K562 (cell line): ENCODE data around the gene ZNF629. TPM values are rescaled to one million over a fixed set of nuclear protein-coding genes. Genes with fewer than 3 reads are reported as not detected.

Source experiments
- ATAC-seq: fragments of 200-7000 bp; cut with Tn5 transposase; 3 replicates; pipeline ENCODE4 v1.9.1; 2020; ENCODE audit warnings: moderate library complexity
- BruUV-seq: library from RNA; stranded (reverse); fragments of 400-500 nt; replicated peaks from 2 replicates; lab custom pipeline; 2021; lab: Mats Ljungman, UMichigan
- CTCF ChIA-PET: fragments of 300-600 bp; formaldehyde crosslinking; extraction: SDS; loops from one replicate; lab custom pipeline; 2021; ENCODE audit warnings: low intra/inter-chr PET ratio; lab: Yijun Ruan, JAX
- POLR2A ChIA-PET: fragments of 300-600, 350-650 bp; sonication (Branson Sonifier 250); formaldehyde crosslinking; extraction: SDS; loops from one replicate; lab custom pipeline; 2021; ENCODE audit warnings: antibody characterized with exemption, inconsistent platforms; lab: Yijun Ruan, JAX
- DNase-seq, 4 experiments: peaks; one replicate each; pipeline versions ENCODE4 v3.0.0 to v3.0.0-alpha.2; 2011 to 2018; ENCODE audit warnings: low spot score in 3 of 4, mixed read lengths in 3 of 4; ENCODE audit errors: extremely low read depth in 1 of 4
- FAIRE-seq: peaks from 2 replicates; lab custom pipeline; 2011; peaks lifted over from hg19 to GRCh38; lab: Jason Lieb, UNC
- H2AFZ ChIP-seq: 2 replicates; pipeline ENCODE4 v1.6.0; 2011; ENCODE audit warnings: low read depth, low read length, control low read depth, inconsistent platforms
- H3K27ac ChIP-seq: fragments of 200-600 bp; 3 replicates; pipeline ENCODE4 v1.8.0; 2011; ENCODE audit warnings: low read depth, mild to moderate bottlenecking, control low read depth, inconsistent platforms, low read length, moderate library complexity, mixed read lengths; ENCODE audit errors: extremely low read depth
- H3K27me3 ChIP-seq, 2 experiments: fragments of 300-600 bp in 1 of 2; 2 replicates in 1 of 2; 3 replicates in 1 of 2; pipeline versions ENCODE4 v1.6.0 to v1.8.0; 2011; ENCODE audit warnings: inconsistent platforms in 2 of 2, low read length in 2 of 2, mild to moderate bottlenecking in 1 of 2, mixed read lengths in 1 of 2, moderate library complexity in 1 of 2; ENCODE audit not compliant: control insufficient read depth in 2 of 2, insufficient read depth in 2 of 2
- H3K36me3 ChIP-seq: fragments of 300-600 bp; 3 replicates; pipeline ENCODE4 v1.8.0; 2011; ENCODE audit warnings: mild to moderate bottlenecking, low read length, inconsistent platforms; ENCODE audit not compliant: control insufficient read depth, insufficient read depth
- H3K4me1 ChIP-seq, 2 experiments: fragments of 200-600 bp in 1 of 2; replicated peaks in 1 of 2; 2 replicates in 1 of 2; 3 replicates in 1 of 2; pipeline versions ENCODE4 v1.5.1 to v1.8.0; 2011; ENCODE audit warnings: inconsistent platforms in 2 of 2, low read length in 2 of 2, mild to moderate bottlenecking in 1 of 2, mixed read lengths in 1 of 2, moderate library complexity in 1 of 2; ENCODE audit not compliant: control insufficient read depth in 2 of 2, insufficient read depth in 2 of 2
- H3K4me2 ChIP-seq: 2 replicates; pipeline ENCODE4 v1.6.1; 2011; ENCODE audit warnings: low read length, control low read depth, inconsistent platforms, mixed read lengths; ENCODE audit not compliant: insufficient read depth
- H3K4me3 ChIP-seq: fragments of 200-600 bp; sonication (generic), shearing (Covaris generic); 2 replicates; pipeline ENCODE4 v1.5.1; 2016; ENCODE audit warnings: control low read depth, inconsistent platforms
- H3K79me2 ChIP-seq: fragments of 200-600 bp; 3 replicates; pipeline ENCODE4 v1.8.0; 2011; ENCODE audit warnings: low read length, inconsistent platforms; ENCODE audit not compliant: control insufficient read depth, insufficient read depth
- H3K9ac ChIP-seq, 2 experiments: 2 replicates each; pipeline versions ENCODE4 v1.6.0 to v1.6.1; 2011; ENCODE audit warnings: low read depth in 2 of 2, low read length in 2 of 2, control low read depth in 1 of 2, inconsistent platforms in 1 of 2, mild to moderate bottlenecking in 1 of 2, mixed read lengths in 1 of 2; ENCODE audit not compliant: insufficient read depth in 1 of 2
- H3K9me1 ChIP-seq: one replicate; pipeline ENCODE4 v1.6.0; 2011; ENCODE audit warnings: inconsistent platforms, mild to moderate bottlenecking, low read length, moderate library complexity; ENCODE audit not compliant: control insufficient read depth, insufficient read depth
- H3K9me3 ChIP-seq: replicated peaks from 2 replicates; pipeline ENCODE4 v1.5.1; 2011; ENCODE audit warnings: low read depth, low read length, inconsistent platforms; ENCODE audit not compliant: control insufficient read depth, insufficient read depth
- H4K20me1 ChIP-seq: replicated peaks from 2 replicates; pipeline ENCODE4 v1.6.1; 2011; ENCODE audit warnings: low read length, inconsistent platforms, mixed read lengths; ENCODE audit not compliant: control insufficient read depth, insufficient read depth
- GTF3C2 ChIP-seq: IDR thresholded peaks from 3 replicates; pipeline ENCODE4 v1.6.1; 2011; ENCODE audit warnings: borderline replicate concordance, mild to moderate bottlenecking, moderate library complexity; ENCODE audit not compliant: insufficient read length; ENCODE audit errors: extremely low read depth
- HEY1 ChIP-seq: fragments of 250-450 bp; sonication (Bioruptor Pico); IDR thresholded peaks from 2 replicates; pipeline ENCODE4 v1.5.0; 2020; ENCODE audit warnings: mild to moderate bottlenecking, moderate library complexity, borderline replicate concordance
- KAT7 ChIP-seq: sonication (generic); formaldehyde crosslinking; IDR thresholded peaks from 2 replicates; pipeline ENCODE4 v1.8.0; 2022; ENCODE audit warnings: missing genetic modification reagents, mild to moderate bottlenecking, borderline replicate concordance
- NKRF ChIP-seq: fragments of 450-650 bp; IDR thresholded peaks from 2 replicates; pipeline ENCODE4 v1.6.1; 2016; ENCODE audit warnings: borderline replicate concordance
- PHF21A ChIP-seq: fragments of 450-650 bp; IDR thresholded peaks from 2 replicates; pipeline ENCODE4 v1.6.1; 2017; ENCODE audit warnings: low read depth, borderline replicate concordance
- RBBP5 ChIP-seq: fragments of 200-600 bp; sonication (generic); IDR thresholded peaks from 2 replicates; pipeline ENCODE4 v1.6.1; 2012; ENCODE audit warnings: borderline replicate concordance, mild to moderate bottlenecking, low read length, control low read depth, inconsistent platforms; ENCODE audit not compliant: insufficient read depth, poor library complexity, severe bottlenecking
- RNF219 ChIP-seq: fragments of 250-450 bp; sonication (Bioruptor Pico); IDR thresholded peaks from 2 replicates; pipeline ENCODE4 v1.5.0; 2022; ENCODE audit warnings: mild to moderate bottlenecking
- SMAD3 ChIP-seq: fragments of 450-650 bp; formaldehyde crosslinking; conservative IDR thresholded peaks from 2 replicates; pipeline ENCODE4 v1.4.0; 2020; ENCODE audit warnings: mild to moderate bottlenecking
- TFAM ChIP-seq: fragments of 250-450 bp; sonication (Bioruptor Pico); conservative IDR thresholded peaks from 2 replicates; pipeline ENCODE4 v1.5.0; 2021; ENCODE audit warnings: mild to moderate bottlenecking, moderate library complexity
- TRIM24 ChIP-seq, 2 experiments: fragments of 450-650 bp; IDR thresholded peaks; 2 replicates each; pipeline ENCODE4 v1.6.1; 2016
- ZNF354B ChIP-seq: fragments of 250-450 bp; sonication (Bioruptor Pico); IDR thresholded peaks from 2 replicates; pipeline ENCODE4 v1.4.0; 2020
- ZNF644 ChIP-seq: fragments of 200-800 bp; sonication (Bioruptor generic); IDR thresholded peaks from 2 replicates; pipeline ENCODE4 v1.6.1; 2016; ENCODE audit warnings: low read depth, missing genetic modification characterization, missing compliant biosample characterization
- WGBS: fragments of 100-300 bp; shearing (Covaris generic); methylation state at CpG from one replicate; pipeline ENCODE4 v1.1.6; 2016; ENCODE audit warnings: low coverage, mixed read lengths; ENCODE audit not compliant: insufficient coverage; ENCODE audit errors: missing lambda C conversion rate; 5-methylcytosine and 5-hydroxymethylcytosine counted together
- in situ Hi-C: fragments of 300-500 bp; cut with MboI; formaldehyde crosslinking; loops from 4 replicates; pipeline ENCODE4 v1.15.0; 2018; ENCODE audit warnings: inconsistent platforms, mixed read lengths
- intact Hi-C: fragments of 100-400 bp; cut with micrococcal nuclease; formaldehyde crosslinking; loops from 2 replicates; pipeline ENCODE4 v1.14.2; 2022
- polyA plus RNA-seq, 8 experiments: library from polyadenylated mRNA; depleted of rRNA in 4 of 8; stranded (reverse) in 5 of 8; unstranded in 3 of 8; fragments of >200 nt; fragmentation: Nextera tagmentation in 2 of 8; fragmentation: Illumina TruSeq in 1 of 8; extraction: Ambion mirVana in 2 of 8; extraction: Trizol in 1 of 8; gene quantifications; 2 replicates each; pipeline versions ENCODE4 v1.2.1 to v1.2.3, GENCODE V29; 2011 to 2014; ENCODE audit warnings: inconsistent platforms in 1 of 8, missing spikeins in 1 of 8
- total RNA-seq, 7 experiments: library from RNA; depleted of rRNA in 6 of 7; stranded (reverse); fragments of >200 nt in 6 of 7; fragmentation: Illumina TruSeq in 2 of 7; extraction: Trizol in 2 of 7; gene quantifications; 2 replicates each; pipeline versions ENCODE4 v1.2.1 to v1.2.3, GENCODE V29; 2011 to 2021; ENCODE audit warnings: low replicate concordance in 1 of 7

ZNF629 gene
- total and polyA plus RNA-seq, 9 of the 15 experiments (the other 6 are each of a cell fraction or from before 2014, with no cell fraction given): 0.44 to 18.8 (median 7.4) TPM

GRCh38 chr16:30778549-30779244 lies 8.3 kb downstream of the ZNF629 start:
- in situ Hi-C loops: no loop called here
- peak; percentile 76 to 91 (median 85) for DNase-seq
- 43% methylated on average over 14 of the region's 14 CpGs for WGBS
- peaks cover 33% of the 10 kb centered on the region for H3K79me2 ChIP-seq
- intact Hi-C loops: loop anchor here (1.0 to 10.0 kb wide), 3 partner anchors 36 to 144 kb away; partner anchors contain the start of gene FBXL19
- H2AFZ ChIP-seq: peak overlapping the region; percentile 36
- H3K9me3 ChIP-seq: no peaks in the 10 kb centered on the region
- no peaks in the 10 kb centered on the region for H3K9me1 ChIP-seq
- peak; percentile 78 for ATAC-seq
- CTCF ChIA-PET: no interaction called here
- no peaks in the 10 kb centered on the region; the same call in 1 of the 2 replicates for H4K20me1 ChIP-seq
- POLR2A ChIA-PET: interaction anchor here (0.6 to 2.6 kb wide), 23 partner anchors 8 to 1095 kb away, joined by 3 to 16 read pairs (median 5); partner anchors contain the start of genes KAT8, PHKG2, ZNF267 and ZNF629
- H3K4me3 ChIP-seq: no peak overlapping the region
- no peaks in the 10 kb centered on the region for H3K27me3 ChIP-seq
- peaks cover 27 to 55% of the 10 kb centered on the region in 2 experiments for H3K4me1 ChIP-seq
- BruUV-seq: TSS peak; percentile 12
- FAIRE-seq: peak; percentile 97
- peak overlapping the region; percentile 95 for H3K4me2 ChIP-seq
- H3K27ac ChIP-seq: peak overlapping the region; percentile 94
- H3K36me3 ChIP-seq: peaks cover 51% of the 10 kb centered on the region; the same call in 2 of the 3 replicates
- H3K9ac ChIP-seq: peak overlapping the region; percentile 45 to 89
- TF ChIP-seq TRIM24 (IDR thresholded peaks at IDR 0.05): no peak
- TF ChIP-seq RBBP5: no peak
- no peak for TF ChIP-seq ZNF644
- no peak for TF ChIP-seq GTF3C2
- no peak for TF ChIP-seq KAT7
- TF ChIP-seq PHF21A: peak; percentile 67; the same call in 1 of the 2 replicates
- TF ChIP-seq ZNF354B (CRISPR knock-in tag): no peak
- no peak for TF ChIP-seq RNF219 (CRISPR knock-in tag)
- TF ChIP-seq SMAD3 (CRISPR knock-in tag): no peak
- no peak for TF ChIP-seq NKRF
- no peak for TF ChIP-seq TFAM (CRISPR knock-in tag)
- TF ChIP-seq HEY1 (CRISPR knock-in tag): no peak
